ENCODE data around the gene TWSG1.

- TF ChIP-seq EZH2 (IDR thresholded peaks at IDR 0.05; ENCODE audit: borderline replicate concordance, insufficient read depth, low read length, poor library complexity, severe bottlenecking) (no peak), POLR2AphosphoS5 (IDR thresholded peaks at IDR 0.05) (no peak), CTCF (IDR thresholded peaks at IDR 0.05; ENCODE audit: poor library complexity, severe bottlenecking) (no peak), TAF1 (IDR thresholded peaks at IDR 0.05; ENCODE audit: low read depth) (no peak), EP300 (conservative IDR thresholded peaks at IDR 0.05; ENCODE audit: poor library complexity, severe bottlenecking) (no peak)
These were observed 95.1 kb downstream of the TWSG1 start for GRCh38 chr18:9429662-9429993.

Data from neural cell (in vitro differentiated cells).